Measurements from ENCODE around the gene ABHD17A.

ABHD17A gene

GRCh38 chr19:1832046-1832663, 53.1 kb downstream of the ABHD17A start:
- no peak for DNase-seq

- DNase-seq, result no peak
These were observed 54.3 kb downstream of the ABHD17A start for GRCh38 chr19:1830978-1831377.

- no peak for DNase-seq
These were observed 54.7 kb downstream of the ABHD17A start for GRCh38 chr19:1830568-1830967.

- no peak for DNase-seq
These were observed 55.3 kb downstream of the ABHD17A start for GRCh38 chr19:1829958-1830357.

GRCh38 chr19:1828279-1829238, 56.7 kb downstream of the ABHD17A start:
- DNase-seq, result no peak

- DNase-seq, result no peak
These were observed 57.6 kb downstream of the ABHD17A start for GRCh38 chr19:1827566-1828278.
